Measurements from ENCODE around the gene C19orf25. TPM values are rescaled to one million over a fixed set of nuclear protein-coding genes. Genes with fewer than 3 reads are reported as not detected.

Gene C19orf25
- total and polyA plus RNA-seq, 2 of the 13 experiments (the other 11 are each of a cell fraction or from before 2014, with no cell fraction given), result 14.2 to 32.4 TPM

DNA sequence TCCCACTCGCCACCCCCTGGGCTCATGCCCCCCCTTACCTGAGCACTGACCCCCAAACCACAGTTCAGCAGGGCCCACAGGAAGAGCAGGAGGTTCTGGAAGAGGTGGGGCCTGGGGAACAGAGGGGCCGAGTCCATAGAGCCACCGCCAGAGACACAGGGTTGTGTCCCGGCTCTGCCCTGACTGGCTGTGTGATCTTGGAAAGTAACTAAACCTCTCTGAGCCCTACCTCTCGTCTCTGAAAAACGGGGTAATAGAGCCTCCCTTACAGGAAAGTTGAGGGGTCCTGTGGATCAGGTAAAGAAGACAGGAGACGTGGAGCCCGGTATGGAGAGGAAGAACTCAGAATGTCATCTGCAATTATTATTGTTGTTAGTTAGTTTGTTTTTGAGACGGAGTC is 31.8 kb upstream of the C19orf25 start (continued):
- TF ChIP-seq, protein P1, sequence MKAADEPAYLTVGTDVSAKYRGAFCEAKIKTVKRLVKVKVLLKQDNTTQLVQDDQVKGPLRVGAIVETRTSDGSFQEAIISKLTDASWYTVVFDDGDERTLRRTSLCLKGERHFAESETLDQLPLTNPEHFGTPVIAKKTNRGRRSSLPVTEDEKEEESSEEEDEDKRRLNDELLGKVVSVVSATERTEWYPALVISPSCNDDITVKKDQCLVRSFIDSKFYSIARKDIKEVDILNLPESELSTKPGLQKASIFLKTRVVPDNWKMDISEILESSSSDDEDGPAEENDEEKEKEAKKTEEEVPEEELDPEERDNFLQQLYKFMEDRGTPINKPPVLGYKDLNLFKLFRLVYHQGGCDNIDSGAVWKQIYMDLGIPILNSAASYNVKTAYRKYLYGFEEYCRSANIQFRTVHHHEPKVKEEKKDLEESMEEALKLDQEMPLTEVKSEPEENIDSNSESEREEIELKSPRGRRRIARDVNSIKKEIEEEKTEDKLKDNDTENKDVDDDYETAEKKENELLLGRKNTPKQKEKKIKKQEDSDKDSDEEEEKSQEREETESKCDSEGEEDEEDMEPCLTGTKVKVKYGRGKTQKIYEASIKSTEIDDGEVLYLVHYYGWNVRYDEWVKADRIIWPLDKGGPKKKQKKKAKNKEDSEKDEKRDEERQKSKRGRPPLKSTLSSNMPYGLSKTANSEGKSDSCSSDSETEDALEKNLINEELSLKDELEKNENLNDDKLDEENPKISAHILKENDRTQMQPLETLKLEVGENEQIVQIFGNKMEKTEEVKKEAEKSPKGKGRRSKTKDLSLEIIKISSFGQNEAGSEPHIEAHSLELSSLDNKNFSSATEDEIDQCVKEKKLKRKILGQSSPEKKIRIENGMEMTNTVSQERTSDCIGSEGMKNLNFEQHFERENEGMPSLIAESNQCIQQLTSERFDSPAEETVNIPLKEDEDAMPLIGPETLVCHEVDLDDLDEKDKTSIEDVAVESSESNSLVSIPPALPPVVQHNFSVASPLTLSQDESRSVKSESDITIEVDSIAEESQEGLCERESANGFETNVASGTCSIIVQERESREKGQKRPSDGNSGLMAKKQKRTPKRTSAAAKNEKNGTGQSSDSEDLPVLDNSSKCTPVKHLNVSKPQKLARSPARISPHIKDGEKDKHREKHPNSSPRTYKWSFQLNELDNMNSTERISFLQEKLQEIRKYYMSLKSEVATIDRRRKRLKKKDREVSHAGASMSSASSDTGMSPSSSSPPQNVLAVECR (CRISPR knock-in tag; IDR thresholded peaks at IDR 0.05; ENCODE audit: borderline replicate concordance), result no peak
- no peak for TF ChIP-seq PITX1 (CRISPR knock-in tag; IDR thresholded peaks at IDR 0.05)
- TF ChIP-seq HNRNPH1 (optimal IDR thresholded peaks at IDR 0.05; ENCODE audit: low read depth, low read length), result no peak
- no peak for TF ChIP-seq ZNF546 (CRISPR knock-in tag; conservative IDR thresholded peaks at IDR 0.05)
- TF ChIP-seq ZMYM3 (CRISPR knock-in tag; IDR thresholded peaks at IDR 0.05), result peak; percentile 80
- TF ChIP-seq ZNF776 (CRISPR knock-in tag; IDR thresholded peaks at IDR 0.05), result no peak
- no peak for TF ChIP-seq ZFP37 (CRISPR knock-in tag; IDR thresholded peaks at IDR 0.05; ENCODE audit: borderline replicate concordance)
- no peak for TF ChIP-seq HNF4G (IDR thresholded peaks at IDR 0.05; ENCODE audit: borderline replicate concordance, low read depth, low read length)
- no peak for TF ChIP-seq HNF4G (CRISPR knock-in tag; IDR thresholded peaks at IDR 0.05; ENCODE audit: borderline replicate concordance, low read depth)

DNA sequence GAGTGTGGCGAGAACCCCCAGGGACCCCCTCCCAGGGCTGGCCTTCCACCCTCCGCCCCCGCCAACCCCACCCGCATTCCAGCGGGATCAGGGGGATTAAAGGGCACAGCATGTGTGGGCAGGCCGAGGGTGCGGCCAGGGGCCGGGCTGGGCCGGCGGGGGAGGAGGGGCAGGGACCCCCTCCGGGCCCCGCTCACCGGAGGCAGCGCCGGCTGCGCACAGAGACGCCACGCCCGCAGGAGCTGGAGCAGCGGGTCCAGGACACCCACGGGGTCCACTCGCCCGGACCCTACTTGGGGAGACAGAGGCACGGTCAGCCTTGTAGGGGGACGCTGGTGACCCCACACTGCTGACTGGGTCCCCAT is 31.4 kb upstream of the C19orf25 start:
- 50% methylated on average over 14 of the region's 25 CpGs for WGBS (ENCODE audit: low lambda C conversion rate)
- FAIRE-seq (no peak), DNase-seq (ENCODE audit: low spot score) (no peak), ATAC-seq (no peak)
- no TSS peak for BruUV-seq (replicated peaks)
- H3K79me2 ChIP-seq (ENCODE audit: insufficient read depth, low read length), result no peaks in the 10 kb centered on the region
- H3K27ac ChIP-seq (ENCODE audit: extremely low read length, insufficient read depth, low read length), result no peak overlapping the region
- peak overlapping the region in 1 of 3 experiments; percentile 33; a peak in 1 of 6 replicates for H3K4me3 ChIP-seq (replicated peaks in 1 of 3; ENCODE audit: insufficient read depth in 1 of 3, low read depth in 2 of 3, low read length in 3 of 3)
- H3K4me1 ChIP-seq (ENCODE audit: insufficient read depth, low read length), result peaks cover 34% of the 10 kb centered on the region
- H3K9ac ChIP-seq (ENCODE audit: insufficient read depth, low read depth, low read length), result no peak overlapping the region
- POLR2A ChIA-PET, result no interaction called here
- intact Hi-C loops (cut with micrococcal nuclease; ENCODE audit: unreplicated experiment), result no loop called here
- H2AFZ ChIP-seq (ENCODE audit: low read length), result no peak overlapping the region
- peaks cover 0 to 9% of the 10 kb centered on the region in 2 experiments; a peak in 2 of 5 replicates for H3K27me3 ChIP-seq (ENCODE audit: control insufficient read depth in 1 of 2, insufficient read depth in 2 of 2, low read length in 2 of 2)
- H3K9me3 ChIP-seq (ENCODE audit: low read length), result no peaks in the 10 kb centered on the region
- no peaks in the 10 kb centered on the region for H4K20me1 ChIP-seq (ENCODE audit: insufficient read depth, low read length)
- no peak for TF ChIP-seq BRCA1 (CRISPR knock-in tag; IDR thresholded peaks at IDR 0.05)
- TF ChIP-seq IRF2 (CRISPR knock-in tag; IDR thresholded peaks at IDR 0.05), result no peak
- TF ChIP-seq, protein P2, sequence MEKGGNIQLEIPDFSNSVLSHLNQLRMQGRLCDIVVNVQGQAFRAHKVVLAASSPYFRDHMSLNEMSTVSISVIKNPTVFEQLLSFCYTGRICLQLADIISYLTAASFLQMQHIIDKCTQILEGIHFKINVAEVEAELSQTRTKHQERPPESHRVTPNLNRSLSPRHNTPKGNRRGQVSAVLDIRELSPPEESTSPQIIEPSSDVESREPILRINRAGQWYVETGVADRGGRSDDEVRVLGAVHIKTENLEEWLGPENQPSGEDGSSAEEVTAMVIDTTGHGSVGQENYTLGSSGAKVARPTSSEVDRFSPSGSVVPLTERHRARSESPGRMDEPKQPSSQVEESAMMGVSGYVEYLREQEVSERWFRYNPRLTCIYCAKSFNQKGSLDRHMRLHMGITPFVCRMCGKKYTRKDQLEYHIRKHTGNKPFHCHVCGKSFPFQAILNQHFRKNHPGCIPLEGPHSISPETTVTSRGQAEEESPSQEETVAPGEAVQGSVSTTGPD (CRISPR knock-in tag; IDR thresholded peaks at IDR 0.05), result no peak
- TF ChIP-seq ZFY (CRISPR knock-in tag; IDR thresholded peaks at IDR 0.05), result no peak
- peak; percentile 88 for TF ChIP-seq HNRNPLL (IDR thresholded peaks at IDR 0.05; ENCODE audit: low read depth, low read length, poor library complexity, severe bottlenecking)
- TF ChIP-seq TEAD3 (CRISPR knock-in tag; optimal IDR thresholded peaks at IDR 0.05; ENCODE audit: borderline replicate concordance), result peak; percentile 25
- no peak for TF ChIP-seq NFYB (CRISPR knock-in tag; IDR thresholded peaks at IDR 0.05)
- TF ChIP-seq ZNF709 (CRISPR knock-in tag; IDR thresholded peaks at IDR 0.05), result no peak
- TF ChIP-seq KAT7 (CRISPR knock-in tag; IDR thresholded peaks at IDR 0.05; ENCODE audit: borderline replicate concordance), result no peak
- peak; percentile 11; the same call in 1 of the 2 replicates for TF ChIP-seq GABPB1 (CRISPR knock-in tag; IDR thresholded peaks at IDR 0.05)
- no peak for TF ChIP-seq ZKSCAN5 (CRISPR knock-in tag; IDR thresholded peaks at IDR 0.05)
- H3K4me2 ChIP-seq (ENCODE audit: low read depth, low read length), result peak overlapping the region; percentile 42
- H3K36me3 ChIP-seq (replicated peaks in 1 of 2; ENCODE audit: control insufficient read depth in 1 of 2, insufficient read depth in 2 of 2, low read length in 2 of 2), result no peaks in the 10 kb centered on the region
- in situ Hi-C loops (cut with HindIII; ENCODE audit: extremely low pct_ligation_motif_present, low pct_unique_long_range_greater_than_20kb), result loop anchor here (5.0 kb wide), 1 partner anchor 53 kb away; no protein-coding TSS in a partner anchor
- CTCF ChIA-PET (ENCODE audit: low intra/inter-chr PET ratio, low total read pairs), result no interaction called here
